ENCODE data around the gene NT5E. TPM values are rescaled to one million over a fixed set of nuclear protein-coding genes. Genes with fewer than 3 reads are reported as not detected.

The NT5E gene
- total RNA-seq, 2 donors from 2014 or later = 6.2 to 13.1 TPM

GRCh38 chr6:85458184-85458583 is 8.3 kb downstream of the NT5E start:
- no peak overlapping the region for H3K4me3 Mint-ChIP-seq

DNA sequence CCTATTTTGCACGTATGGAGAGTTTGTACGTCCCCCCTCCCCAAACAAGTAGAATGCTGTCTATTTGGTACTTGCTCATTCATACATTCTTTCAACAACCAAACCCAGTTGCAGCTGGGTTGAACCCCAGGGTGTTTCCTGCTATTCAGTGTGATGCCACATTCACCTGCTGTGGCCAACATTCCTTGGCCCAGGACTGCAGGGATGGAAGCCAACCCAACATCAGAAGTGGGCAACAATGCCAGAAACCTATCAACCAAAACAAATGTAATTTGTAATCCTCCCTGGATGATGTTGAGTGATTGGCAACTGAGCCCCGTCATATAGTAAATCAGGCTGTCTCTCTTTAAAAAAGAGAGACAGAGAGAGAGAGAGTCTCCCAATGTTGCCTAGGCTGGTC is 8.9 kb downstream of the NT5E start:
- Mint-ChIP-seq H3K9me3 (no peaks in the 10 kb centered on the region), H3K36me3 (ENCODE audit: insufficient read depth in 2 of 2) (no peaks in the 10 kb centered on the region), H3K4me3 (peak overlapping the region in 1 of 2 donors; percentile 2), H3K27ac (no peak overlapping the region), H3K27me3 (ENCODE audit: low read depth) (peaks cover 13% of the 10 kb centered on the region), H3K4me1 (ENCODE audit: low read depth) (peaks cover 96% of the 10 kb centered on the region)
- no peak for DNase-seq
- no peak for ATAC-seq (replicated peaks in 1 of 2)

More at GRCh38 chr6:85458184-85458583, 8.3 kb downstream of the NT5E start:
- no peaks in the 10 kb centered on the region for H3K9me3 Mint-ChIP-seq
- H3K27me3 Mint-ChIP-seq (ENCODE audit: low read depth) = peaks cover 16% of the 10 kb centered on the region
- ATAC-seq (replicated peaks in 1 of 2) (no peak), DNase-seq (no peak)
- H3K27ac Mint-ChIP-seq = peak overlapping the region; percentile 47
- H3K4me1 Mint-ChIP-seq (ENCODE audit: low read depth) = peaks cover 96% of the 10 kb centered on the region
- no peaks in the 10 kb centered on the region for H3K36me3 Mint-ChIP-seq (ENCODE audit: insufficient read depth in 2 of 2)

DNA sequence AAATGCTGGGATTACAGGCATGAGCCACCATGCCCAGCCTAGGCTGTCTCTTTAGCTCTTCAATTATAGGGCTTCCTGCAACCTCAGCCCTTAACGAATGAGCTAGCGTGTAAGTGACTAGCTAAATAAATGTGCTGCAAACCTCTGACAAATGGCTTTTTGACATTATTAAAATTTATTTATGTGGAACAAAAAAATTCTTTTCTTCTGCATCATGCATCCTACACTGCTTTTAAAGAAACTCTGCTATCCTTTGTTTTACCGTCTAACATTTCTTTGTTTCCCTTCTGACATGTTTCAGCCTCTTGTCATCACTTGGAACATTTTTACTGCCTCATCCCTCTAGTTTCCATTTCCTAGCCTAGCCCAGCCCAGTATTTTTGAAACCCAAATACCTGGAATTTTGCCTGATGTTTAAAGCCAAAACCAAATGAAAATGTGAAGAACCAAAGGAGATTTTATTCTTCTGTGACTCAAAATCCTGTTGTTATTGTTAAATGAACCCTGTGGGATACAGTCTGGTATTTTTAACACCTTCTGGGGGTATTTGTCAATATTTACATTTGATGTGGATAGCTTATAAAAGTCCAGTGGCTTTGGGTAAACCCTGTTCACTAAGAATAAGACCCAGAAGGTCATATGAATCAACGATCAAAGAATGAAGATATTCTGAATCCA is 9.5 kb downstream of the NT5E start:
- Mint-ChIP-seq H3K9me3 (no peaks in the 10 kb centered on the region), H3K4me1 (ENCODE audit: low read depth) (peaks cover 96% of the 10 kb centered on the region), H3K36me3 (ENCODE audit: insufficient read depth in 2 of 2) (no peaks in the 10 kb centered on the region), H3K27ac (no peak overlapping the region), H3K4me3 (peak overlapping the region; percentile 23 to 24), H3K27me3 (ENCODE audit: low read depth) (peaks cover 7% of the 10 kb centered on the region)
- no peak for ATAC-seq (replicated peaks in 1 of 2)
- no peak for DNase-seq

- Mint-ChIP-seq H3K4me3 (peak overlapping the region; percentile 6 to 79), H3K4me1 (ENCODE audit: low read depth) (peaks cover 97% of the 10 kb centered on the region), H3K27ac (peak overlapping the region; percentile 77), H3K9me3 (no peaks in the 10 kb centered on the region), H3K27me3 (ENCODE audit: low read depth) (peaks cover 6% of the 10 kb centered on the region), H3K36me3 (ENCODE audit: insufficient read depth in 2 of 2) (no peaks in the 10 kb centered on the region)
- DNase-seq (no peak), ATAC-seq (replicated peaks in 1 of 2) (no peak)
Measured at GRCh38 chr6:85460154-85460920, 10.5 kb downstream of the NT5E start.

DNA sequence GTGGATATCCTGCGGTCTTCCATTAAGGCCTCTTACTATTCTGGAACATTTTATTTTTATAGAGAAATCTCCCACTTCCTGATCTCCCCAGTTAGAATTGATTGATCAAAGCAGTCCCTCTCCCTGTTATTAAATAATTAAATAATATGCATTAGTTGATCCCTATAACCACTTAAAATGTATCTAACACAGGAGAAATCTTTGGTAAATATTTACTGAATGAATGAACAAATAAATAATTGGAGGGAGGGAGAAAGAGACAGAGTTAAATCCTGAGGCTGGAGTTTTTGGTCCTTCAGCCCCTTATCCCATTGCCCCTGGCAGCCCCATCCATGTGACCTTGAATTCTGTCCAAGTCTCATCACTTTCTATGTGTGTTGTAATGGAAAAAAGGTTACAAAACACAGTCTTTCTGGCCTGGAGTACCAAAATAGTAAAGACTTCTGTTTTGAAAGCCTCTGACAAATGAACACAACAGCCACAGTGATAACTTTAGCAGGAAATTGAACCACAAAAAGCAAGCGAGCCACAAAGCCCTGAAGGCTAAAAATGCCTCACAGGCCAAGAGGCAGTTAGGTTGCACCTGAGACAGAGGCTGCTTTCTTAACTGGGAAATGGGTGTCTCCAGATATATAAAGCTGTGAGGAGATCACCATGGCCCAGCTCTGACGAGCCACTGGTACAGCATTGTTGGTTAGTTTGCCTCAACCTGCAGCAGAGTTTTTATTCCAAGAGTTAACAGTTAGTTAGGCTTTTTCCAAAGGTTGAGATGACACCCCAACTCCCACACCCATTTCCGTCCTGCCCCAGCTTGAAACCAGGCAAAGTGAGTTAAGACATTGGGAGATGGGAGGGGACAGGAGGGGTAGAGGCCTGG is 11.3 kb downstream of the NT5E start:
- peak; percentile 45 to 56 for ATAC-seq (replicated peaks in 1 of 2)
- no peaks in the 10 kb centered on the region for H3K9me3 Mint-ChIP-seq
- peaks cover 98% of the 10 kb centered on the region for H3K4me1 Mint-ChIP-seq (ENCODE audit: low read depth)
- H3K4me3 Mint-ChIP-seq = peak overlapping the region; percentile 45 to 79
- peak overlapping the region; percentile 77 for H3K27ac Mint-ChIP-seq
- peaks cover 5% of the 10 kb centered on the region for H3K27me3 Mint-ChIP-seq (ENCODE audit: low read depth)
- H3K36me3 Mint-ChIP-seq (ENCODE audit: insufficient read depth in 2 of 2) = no peaks in the 10 kb centered on the region
- peak; percentile 65 for DNase-seq

DNA sequence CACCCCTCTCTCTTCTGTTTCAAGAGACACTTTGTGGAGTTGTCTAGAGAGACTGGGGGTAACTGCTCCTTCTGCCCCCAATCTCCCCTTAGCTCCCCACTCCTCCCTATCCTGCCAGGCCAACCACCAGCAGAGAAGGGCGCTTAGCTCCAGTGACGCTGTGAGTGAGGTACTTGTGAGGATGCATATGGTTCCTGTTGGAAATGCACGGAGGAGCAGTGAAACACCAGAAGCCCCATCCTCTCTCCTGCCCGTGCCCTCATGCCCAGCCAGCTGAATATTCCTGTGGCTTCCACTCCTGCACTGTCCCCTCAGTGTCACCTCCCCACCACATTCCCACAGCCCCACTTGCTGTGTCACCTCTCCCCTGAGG is 11.9 kb downstream of the NT5E start:
- Mint-ChIP-seq H3K9me3 (no peaks in the 10 kb centered on the region), H3K4me1 (ENCODE audit: low read depth) (peaks cover 93% of the 10 kb centered on the region), H3K27me3 (ENCODE audit: low read depth) (no peaks in the 10 kb centered on the region), H3K36me3 (ENCODE audit: insufficient read depth in 2 of 2) (no peaks in the 10 kb centered on the region), H3K4me3 (peak overlapping the region; percentile 75 to 79), H3K27ac (peak overlapping the region; percentile 83)
- DNase-seq = no peak
- ATAC-seq (replicated peaks in 1 of 2) = no peak

GRCh38 chr6:85462673-85463072 is 12.8 kb downstream of the NT5E start:
- Mint-ChIP-seq H3K27ac (peak overlapping the region; percentile 83), H3K36me3 (ENCODE audit: insufficient read depth in 2 of 2) (no peaks in the 10 kb centered on the region), H3K27me3 (ENCODE audit: low read depth) (no peaks in the 10 kb centered on the region), H3K4me3 (peak overlapping the region in 1 of 2 donors; percentile 75), H3K4me1 (ENCODE audit: low read depth) (peaks cover 84% of the 10 kb centered on the region), H3K9me3 (no peaks in the 10 kb centered on the region)
- no peak for ATAC-seq (replicated peaks in 1 of 2)
- no peak for DNase-seq

- H3K4me3 Mint-ChIP-seq = peak overlapping the region; percentile 66 to 72
- no peak for ATAC-seq (replicated peaks in 1 of 2)
Measured at GRCh38 chr6:85463621-85464259, 13.9 kb downstream of the NT5E start.

GRCh38 chr6:85464260-85464644 is 14.4 kb downstream of the NT5E start:
- DNase-seq = peak; percentile 43 to 56

More at GRCh38 chr6:85463621-85464259, 13.9 kb downstream of the NT5E start:
- peak overlapping the region; percentile 78 for H3K27ac Mint-ChIP-seq
- H3K27me3 Mint-ChIP-seq (ENCODE audit: low read depth) = no peaks in the 10 kb centered on the region
- H3K36me3 Mint-ChIP-seq (ENCODE audit: insufficient read depth in 2 of 2) = no peaks in the 10 kb centered on the region
- DNase-seq = no peak
- no peaks in the 10 kb centered on the region for H3K9me3 Mint-ChIP-seq
- peaks cover 74% of the 10 kb centered on the region for H3K4me1 Mint-ChIP-seq (ENCODE audit: low read depth)

DNA sequence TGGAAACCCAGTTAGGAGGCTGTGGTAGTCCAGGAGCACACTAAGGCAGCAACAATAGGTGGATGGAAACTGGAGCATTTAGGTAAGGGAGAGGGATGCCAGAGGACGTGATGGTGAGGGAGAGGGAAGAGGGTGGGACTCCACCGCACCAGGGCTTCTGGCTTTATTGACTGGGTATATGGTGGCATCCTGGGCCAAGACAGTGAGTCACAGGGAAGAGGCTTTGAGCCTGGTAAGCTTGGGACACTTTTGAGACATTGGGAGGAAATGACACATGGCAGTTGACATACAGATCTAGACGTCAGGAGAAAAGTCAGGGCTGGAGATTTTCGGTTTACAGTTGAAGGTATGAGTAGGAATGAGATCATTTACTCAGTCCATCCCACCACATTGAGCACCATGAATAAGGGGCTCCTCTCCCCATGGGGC is 14.9 kb downstream of the NT5E start:
- DNase-seq (peak; percentile 64 to 69), ATAC-seq (replicated peaks in 1 of 2) (peak; percentile 82 to 85)
- no peaks in the 10 kb centered on the region for H3K36me3 Mint-ChIP-seq (ENCODE audit: insufficient read depth in 2 of 2)
- no peaks in the 10 kb centered on the region for H3K27me3 Mint-ChIP-seq (ENCODE audit: low read depth)
- H3K27ac Mint-ChIP-seq = peak overlapping the region; percentile 29
- H3K4me3 Mint-ChIP-seq = peak overlapping the region; percentile 66 to 69
- peaks cover 64% of the 10 kb centered on the region for H3K4me1 Mint-ChIP-seq (ENCODE audit: low read depth)
- H3K9me3 Mint-ChIP-seq = no peaks in the 10 kb centered on the region

More at GRCh38 chr6:85464260-85464644, 14.4 kb downstream of the NT5E start:
- Mint-ChIP-seq H3K36me3 (ENCODE audit: insufficient read depth in 2 of 2) (no peaks in the 10 kb centered on the region), H3K27ac (peak overlapping the region; percentile 29), H3K9me3 (no peaks in the 10 kb centered on the region), H3K4me3 (peak overlapping the region; percentile 66 to 69), H3K4me1 (ENCODE audit: low read depth) (peaks cover 68% of the 10 kb centered on the region), H3K27me3 (ENCODE audit: low read depth) (no peaks in the 10 kb centered on the region)
- ATAC-seq (replicated peaks in 1 of 2) = peak; percentile 44 to 55

GRCh38 chr6:85465762-85466161 is 15.9 kb downstream of the NT5E start:
- H3K4me3 Mint-ChIP-seq = peak overlapping the region in 1 of 2 donors; percentile 68
- H3K36me3 Mint-ChIP-seq (ENCODE audit: insufficient read depth in 2 of 2) = no peaks in the 10 kb centered on the region
- DNase-seq = no peak
- H3K9me3 Mint-ChIP-seq = no peaks in the 10 kb centered on the region
- no peak overlapping the region for H3K27ac Mint-ChIP-seq
- H3K27me3 Mint-ChIP-seq (ENCODE audit: low read depth) = no peaks in the 10 kb centered on the region
- peaks cover 56% of the 10 kb centered on the region for H3K4me1 Mint-ChIP-seq (ENCODE audit: low read depth)
- ATAC-seq (replicated peaks in 1 of 2) = peak in 1 of 2 donors; percentile 13

GRCh38 chr6:85468326-85468725 is 18.4 kb downstream of the NT5E start:
- Mint-ChIP-seq H3K27me3 (ENCODE audit: low read depth) (no peaks in the 10 kb centered on the region), H3K4me3 (no peak overlapping the region), H3K36me3 (ENCODE audit: insufficient read depth in 2 of 2) (no peaks in the 10 kb centered on the region), H3K27ac (no peak overlapping the region), H3K9me3 (no peaks in the 10 kb centered on the region), H3K4me1 (ENCODE audit: low read depth) (peaks cover 35% of the 10 kb centered on the region)
- DNase-seq = no peak
- ATAC-seq (replicated peaks in 1 of 2) = no peak
